Sigmoid colon (tissue), 7 donors: Measurements from ENCODE around the gene CLEC7A. TPM values are rescaled to one million over a fixed set of nuclear protein-coding genes. Genes with fewer than 3 reads are reported as not detected.
A peak's percentile ranks its signal among the peaks of the same experiment; 100 is the strongest.

Experiments used
- DNase-seq: peaks from one replicate; pipeline ENCODE4 v3.0.0-alpha.2; 2019
- H3K27ac ChIP-seq, 4 donors: fragments of 200-600 bp; sonication (generic); one replicate each; pipeline ENCODE4 v1.5.1; 2016 to 2019; ENCODE audit warnings: mild to moderate bottlenecking in 1 of 4
- H3K27me3 ChIP-seq, 3 donors: fragments of 200-600 bp; sonication (generic); one replicate each; pipeline ENCODE4 v1.5.1; 2019; ENCODE audit warnings: mild to moderate bottlenecking in 1 of 3
- H3K36me3 ChIP-seq, 4 donors: fragments of 200-600 bp; sonication (generic); one replicate each; pipeline ENCODE4 v1.5.1; 2016 to 2019
- H3K4me1 ChIP-seq, 4 donors: fragments of 200-600 bp; sonication (generic); one replicate each; pipeline ENCODE4 v1.5.1; 2017 to 2019
- H3K4me3 ChIP-seq, 4 donors: fragments of 200-600 bp; sonication (generic); one replicate each; pipeline ENCODE4 v1.5.1; 2017 to 2019; ENCODE audit warnings: mild to moderate bottlenecking in 2 of 4, moderate library complexity in 1 of 4
- H3K9me3 ChIP-seq, 4 donors: fragments of 200-600 bp in 3 of 4; sonication (generic) in 3 of 4; one replicate each; pipeline versions ENCODE4 v1.5.1 to v1.6.1; 2013 to 2019
- CTCF ChIP-seq, 4 experiments: fragments of 450-650 bp in 3 of 4; fragments of 200-600 bp in 1 of 4; IDR thresholded peaks; one replicate each; pipeline ENCODE4 v1.5.1; 2016 to 2019; ENCODE audit warnings: antibody characterized with exemption in 4 of 4, mild to moderate bottlenecking in 3 of 4, moderate library complexity in 2 of 4
- EP300 ChIP-seq, 4 donors: sonication (generic); formaldehyde crosslinking; IDR thresholded peaks; one replicate each; pipeline ENCODE4 v1.6.1; 2017; ENCODE audit warnings: antibody characterized with exemption in 4 of 4
- POLR2A ChIP-seq, 2 donors: fragments of 450-650 bp; IDR thresholded peaks; one replicate each; pipeline ENCODE4 v1.6.1; 2016; ENCODE audit warnings: antibody characterized with exemption in 2 of 2, mild to moderate bottlenecking in 2 of 2, moderate library complexity in 2 of 2
- POLR2AphosphoS5 ChIP-seq, 4 donors: sonication (generic); formaldehyde crosslinking; IDR thresholded peaks; one replicate each; pipeline ENCODE4 v1.6.1; 2017; ENCODE audit warnings: antibody characterized with exemption in 4 of 4
- WGBS, 2 donors: extraction: QIAGEN DNeasy Blood & Tissue Kit; methylation state at CpG; one replicate each; pipeline ENCODE4 v1.1.7; 2013; 5-methylcytosine and 5-hydroxymethylcytosine counted together
- intact Hi-C: fragments of 100-400 bp; cut with DNase I; formaldehyde crosslinking; loops from one replicate; pipeline ENCODE4 v1.15.1; 2023
- polyA plus RNA-seq, 3 donors: library from polyadenylated mRNA; stranded (reverse); fragments of 200-250 nt; gene quantifications; one replicate each; pipeline ENCODE4 v1.2.3, GENCODE V29; 2013
- total RNA-seq, 4 donors: library from RNA; depleted of rRNA; stranded (reverse); fragments of >200 nt; gene quantifications; one replicate each; pipeline ENCODE4 v1.1.0, GENCODE V29; 2016
- donor health status: healthy with polysubstance abuse.
- donor health status: Bipolar disorder and iron deficiency.
- donor health status: healthy.

Gene CLEC7A
- total and polyA plus RNA-seq, 7 donors: 1.8 to 11.1 (median 8.9) TPM

- Histone ChIP-seq H3K27ac (no peak overlapping the region), H3K36me3 (no peaks in the 10 kb centered on the region), H3K4me1 (peaks cover 0 to 18% (median 8%) of the 10 kb centered on the region in 4 donors), H3K27me3 (no peaks in the 10 kb centered on the region), H3K4me3 (no peak overlapping the region), H3K9me3 (no peaks in the 10 kb centered on the region)
- 0 to 100% methylated on average over 1 of the region's 1 CpG for WGBS, 2 donors
- no peak for DNase-seq
- TF ChIP-seq POLR2AphosphoS5 (IDR thresholded peaks at IDR 0.05) (no peak), EP300 (IDR thresholded peaks at IDR 0.05) (no peak), CTCF (IDR thresholded peaks at IDR 0.05) (no peak), POLR2A (IDR thresholded peaks at IDR 0.05) (no peak)
- intact Hi-C loops: no loop called here
These were observed 35.4 kb upstream of the CLEC7A start for GRCh38 chr12:10165421-10165820.

- Histone ChIP-seq H3K4me3 (no peak overlapping the region), H3K9me3 (no peaks in the 10 kb centered on the region), H3K27me3 (no peaks in the 10 kb centered on the region), H3K4me1 (peaks cover 0 to 20% (median 4%) of the 10 kb centered on the region in 4 donors), H3K36me3 (no peaks in the 10 kb centered on the region), H3K27ac (no peak overlapping the region)
- DNase-seq: no peak
- intact Hi-C loops: no loop called here
- WGBS, 2 donors: 47 to 62% methylated on average over 3 of the region's 3 CpGs
- TF ChIP-seq EP300 (IDR thresholded peaks at IDR 0.05): no peak
- TF ChIP-seq POLR2A (IDR thresholded peaks at IDR 0.05): no peak
- no peak for TF ChIP-seq CTCF (IDR thresholded peaks at IDR 0.05)
- TF ChIP-seq POLR2AphosphoS5 (IDR thresholded peaks at IDR 0.05): no peak
These were observed 33.1 kb upstream of the CLEC7A start for GRCh38 chr12:10163084-10163483.

GRCh38 chr12:10160617-10161385 lies 30.8 kb upstream of the CLEC7A start:
- WGBS, 2 donors: 75 to 76% methylated on average over 7 of the region's 7 CpGs
- no peak overlapping the region for H3K4me3 ChIP-seq
- intact Hi-C loops: no loop called here
- H3K27ac ChIP-seq: peak overlapping the region in 2 of 4 donors; percentile 31 to 47
- DNase-seq: no peak
- no peaks in the 10 kb centered on the region for H3K9me3 ChIP-seq
- H3K4me1 ChIP-seq: peaks cover 0 to 20% (median 4%) of the 10 kb centered on the region in 4 donors
- H3K36me3 ChIP-seq: no peaks in the 10 kb centered on the region
- TF ChIP-seq CTCF (IDR thresholded peaks at IDR 0.05) (no peak), POLR2AphosphoS5 (IDR thresholded peaks at IDR 0.05) (no peak), POLR2A (IDR thresholded peaks at IDR 0.05) (no peak), EP300 (IDR thresholded peaks at IDR 0.05) (no peak)
- no peaks in the 10 kb centered on the region for H3K27me3 ChIP-seq

GRCh38 chr12:10159280-10159679 lies 29.3 kb upstream of the CLEC7A start:
- TF ChIP-seq CTCF (IDR thresholded peaks at IDR 0.05): no peak
- TF ChIP-seq POLR2AphosphoS5 (IDR thresholded peaks at IDR 0.05): no peak
- TF ChIP-seq EP300 (IDR thresholded peaks at IDR 0.05): no peak
- no peak for TF ChIP-seq POLR2A (IDR thresholded peaks at IDR 0.05)
- H3K9me3 ChIP-seq: no peaks in the 10 kb centered on the region
- no peak for DNase-seq
- peaks cover 0 to 20% (median 4%) of the 10 kb centered on the region in 4 donors for H3K4me1 ChIP-seq
- H3K4me3 ChIP-seq: no peak overlapping the region
- no peaks in the 10 kb centered on the region for H3K36me3 ChIP-seq
- WGBS, 2 donors: 55 to 73% methylated on average over 3 of the region's 3 CpGs
- H3K27me3 ChIP-seq: no peaks in the 10 kb centered on the region
- intact Hi-C loops: no loop called here
- H3K27ac ChIP-seq: no peak overlapping the region
